GM12878 (cell line): ENCODE data around the gene FAM120B. TPM values are rescaled to one million over a fixed set of nuclear protein-coding genes. Genes with fewer than 3 reads are reported as not detected.

Source experiments
- ATAC-seq: fragments of 200-7000 bp; cut with Tn5 transposase; 3 replicates; pipeline ENCODE4 v1.9.1; 2020; ENCODE audit warnings: mild to moderate bottlenecking, moderate library complexity
- BruUV-seq: library from RNA; stranded (reverse); fragments of 400-500 nt; replicated peaks from 2 replicates; lab custom pipeline; 2021; lab: Mats Ljungman, UMichigan
- CTCF ChIA-PET: fragments of 300-600 bp; sonication (Branson Sonifier 250); formaldehyde crosslinking; extraction: SDS; loops from one replicate; lab custom pipeline; 2021; ENCODE audit warnings: inconsistent platforms; lab: Yijun Ruan, JAX
- POLR2A ChIA-PET: fragments of 350-600 bp; formaldehyde crosslinking; extraction: SDS; loops from one replicate; lab custom pipeline; 2021; ENCODE audit warnings: inconsistent platforms; lab: Charles Lee
- RAD21 ChIA-PET: fragments of 300-600 bp; sonication (Branson Sonifier 250); formaldehyde crosslinking; loops from one replicate; lab custom pipeline; 2023; ENCODE audit warnings: antibody characterized with exemption; ENCODE audit not compliant: unreplicated experiment; lab: Charles Lee
- SMC1A ChIA-PET: fragments of 300-600 bp; sonication (Branson Sonifier 250); formaldehyde crosslinking; loops from one replicate; lab custom pipeline; 2023; ENCODE audit not compliant: unreplicated experiment, uncharacterized antibody; lab: Charles Lee
- DNase-seq: peaks from one replicate; pipeline ENCODE4 v3.0.0-alpha.2; 2011; ENCODE audit warnings: low read depth, low spot score
- FAIRE-seq: peaks from 3 replicates; lab custom pipeline; 2011; peaks lifted over from hg19 to GRCh38; lab: Jason Lieb, UNC
- H2AFZ ChIP-seq: 2 replicates; pipeline ENCODE4 v1.6.0; 2011; ENCODE audit warnings: low read depth, low read length, control low read depth; ENCODE audit not compliant: control insufficient read depth
- H3K27ac ChIP-seq: 2 replicates; pipeline ENCODE4 v1.5.1; 2011; ENCODE audit warnings: control low read depth; ENCODE audit not compliant: control insufficient read depth, insufficient read depth
- H3K27me3 ChIP-seq, 2 experiments: replicated peaks in 1 of 2; 2 replicates each; pipeline versions ENCODE4 v1.6.0 to v1.6.1; 2011; ENCODE audit warnings: low read length in 1 of 2; ENCODE audit not compliant: control insufficient read depth in 2 of 2, insufficient read depth in 2 of 2
- H3K36me3 ChIP-seq, 2 experiments: 2 replicates each; pipeline ENCODE4 v1.5.1; 2011; ENCODE audit warnings: low read length in 1 of 2; ENCODE audit not compliant: control insufficient read depth in 2 of 2, insufficient read depth in 2 of 2
- H3K4me1 ChIP-seq: 2 replicates; pipeline ENCODE4 v1.6.1; 2011; ENCODE audit warnings: mild to moderate bottlenecking, low read length, moderate library complexity, mixed read lengths; ENCODE audit not compliant: control insufficient read depth, insufficient read depth
- H3K4me2 ChIP-seq: 2 replicates; pipeline ENCODE4 v1.6.0; 2011; ENCODE audit warnings: control low read depth; ENCODE audit not compliant: control insufficient read depth, insufficient read depth
- H3K4me3 ChIP-seq: fragments of 200-600 bp; sonication (generic); 2 replicates; pipeline ENCODE4 v1.5.1; 2016
- H3K79me2 ChIP-seq: 2 replicates; pipeline ENCODE4 v1.6.0; 2011; ENCODE audit warnings: low read length; ENCODE audit not compliant: control insufficient read depth, insufficient read depth
- H3K9ac ChIP-seq: 2 replicates; pipeline ENCODE4 v1.8.0; 2011; ENCODE audit warnings: low read length, control low read depth, mixed read lengths; ENCODE audit not compliant: control insufficient read depth, insufficient read depth
- H3K9me3 ChIP-seq: replicated peaks from 3 replicates; pipeline ENCODE4 v1.5.1; 2011; ENCODE audit warnings: mild to moderate bottlenecking, low read length; ENCODE audit not compliant: control insufficient read depth, insufficient read depth
- H4K20me1 ChIP-seq: 2 replicates; pipeline ENCODE4 v1.6.0; 2011; ENCODE audit not compliant: control insufficient read depth, insufficient read depth
- BACH1 ChIP-seq: fragments of 450-650 bp; IDR thresholded peaks from 2 replicates; pipeline ENCODE4 v1.6.1; 2017; ENCODE audit warnings: mild to moderate bottlenecking, borderline replicate concordance
- CBX5 ChIP-seq: sonication (generic); IDR thresholded peaks from 2 replicates; pipeline ENCODE4 v1.6.1; 2016; ENCODE audit warnings: low read depth, moderate library complexity, mild to moderate bottlenecking, inconsistent platforms
- FOS ChIP-seq: IDR thresholded peaks from 3 replicates; pipeline ENCODE4 v1.6.1; 2011; ENCODE audit warnings: borderline replicate concordance; ENCODE audit not compliant: insufficient read length; ENCODE audit errors: extremely low read depth
- FOXK2 ChIP-seq: fragments of 450-650 bp; IDR thresholded peaks from 2 replicates; pipeline ENCODE4 v1.6.1; 2017; ENCODE audit warnings: mild to moderate bottlenecking, moderate library complexity
- LARP7 ChIP-seq: fragments of 450-650 bp; IDR thresholded peaks from 2 replicates; pipeline ENCODE4 v1.6.1; 2017; ENCODE audit warnings: mild to moderate bottlenecking
- NR2C2 ChIP-seq: IDR thresholded peaks from 2 replicates; pipeline ENCODE4 v1.6.1; 2011; ENCODE audit warnings: borderline replicate concordance, low read depth; ENCODE audit not compliant: control insufficient read depth, insufficient read length
- PML ChIP-seq: IDR thresholded peaks from 2 replicates; pipeline ENCODE4 v1.6.1; 2012; ENCODE audit warnings: low read length, inconsistent platforms
- RAD51 ChIP-seq: fragments of 450-650 bp; IDR thresholded peaks from 2 replicates; pipeline ENCODE4 v1.6.1; 2016; ENCODE audit warnings: moderate library complexity, mild to moderate bottlenecking, inconsistent platforms
- YY1 ChIP-seq: IDR thresholded peaks from 2 replicates; pipeline ENCODE4 v1.6.1; 2011; ENCODE audit warnings: low read depth, mild to moderate bottlenecking, low read length
- WGBS: methylation state at CpG from one replicate; pipeline ENCODE4 v1.1.6; 2016; ENCODE audit warnings: low lambda C conversion rate; ENCODE audit not compliant: insufficient replicate concordance, insufficient coverage; ENCODE audit errors: missing lambda C conversion rate; 5-methylcytosine and 5-hydroxymethylcytosine counted together
- in situ Hi-C: fragments of 300-500 bp; cut with MboI; formaldehyde crosslinking; loops from 9 replicates; pipeline ENCODE4 v1.14.3; 2018; ENCODE audit warnings: mixed read lengths
- intact Hi-C: fragments of 100-400 bp; cut with micrococcal nuclease; formaldehyde crosslinking; loops from one replicate; pipeline ENCODE4 v1.14.2; 2022; ENCODE audit not compliant: unreplicated experiment
- polyA plus RNA-seq, 11 experiments: library from polyadenylated mRNA; depleted of rRNA in 4 of 11; unstranded in 6 of 11; stranded (reverse) in 5 of 11; fragments of >200 nt; fragmentation: Nextera tagmentation in 4 of 11; fragmentation: Illumina TruSeq in 1 of 11; extraction: Ambion mirVana in 4 of 11; extraction: Trizol in 1 of 11; gene quantifications; 1 replicate in 1 of 11; 2 replicates in 10 of 11; pipeline versions ENCODE4 v1.2.1 to v1.2.3, GENCODE V29; 2011 to 2016; ENCODE audit warnings: inconsistent platforms in 2 of 11, missing spikeins in 2 of 11, low read depth in 1 of 11
- total RNA-seq, 4 experiments: library from RNA; depleted of rRNA in 3 of 4; stranded (reverse); fragments of >200 nt in 3 of 4; fragmentation: Illumina TruSeq in 1 of 4; extraction: Trizol in 1 of 4; gene quantifications; 2 replicates each; pipeline versions ENCODE4 v1.2.1 to v1.2.3, GENCODE V29; 2013 to 2021
- TF ChIP-seq, protein P1 (sequence below): fragments of 450-650 bp; conservative IDR thresholded peaks from 2 replicates; pipeline ENCODE4 v1.6.1; 2017; ENCODE audit warnings: mild to moderate bottlenecking, moderate library complexity
- TF ChIP-seq, protein P2 (sequence below): fragments of 150-350 bp; IDR thresholded peaks from 2 replicates; pipeline ENCODE4 v1.6.1; 2016; ENCODE audit warnings: low read depth, low read length
- TF ChIP-seq, protein P3 (sequence below): fragments of 450-650 bp; IDR thresholded peaks from 2 replicates; pipeline ENCODE4 v1.6.1; 2017; ENCODE audit warnings: low read depth, mild to moderate bottlenecking, moderate library complexity

FAM120B gene
- total and polyA plus RNA-seq, 10 of the 15 experiments (the other 5 are each of a cell fraction or from before 2014, with no cell fraction given): 3.3 to 21.6 (median 15.3) TPM

DNA sequence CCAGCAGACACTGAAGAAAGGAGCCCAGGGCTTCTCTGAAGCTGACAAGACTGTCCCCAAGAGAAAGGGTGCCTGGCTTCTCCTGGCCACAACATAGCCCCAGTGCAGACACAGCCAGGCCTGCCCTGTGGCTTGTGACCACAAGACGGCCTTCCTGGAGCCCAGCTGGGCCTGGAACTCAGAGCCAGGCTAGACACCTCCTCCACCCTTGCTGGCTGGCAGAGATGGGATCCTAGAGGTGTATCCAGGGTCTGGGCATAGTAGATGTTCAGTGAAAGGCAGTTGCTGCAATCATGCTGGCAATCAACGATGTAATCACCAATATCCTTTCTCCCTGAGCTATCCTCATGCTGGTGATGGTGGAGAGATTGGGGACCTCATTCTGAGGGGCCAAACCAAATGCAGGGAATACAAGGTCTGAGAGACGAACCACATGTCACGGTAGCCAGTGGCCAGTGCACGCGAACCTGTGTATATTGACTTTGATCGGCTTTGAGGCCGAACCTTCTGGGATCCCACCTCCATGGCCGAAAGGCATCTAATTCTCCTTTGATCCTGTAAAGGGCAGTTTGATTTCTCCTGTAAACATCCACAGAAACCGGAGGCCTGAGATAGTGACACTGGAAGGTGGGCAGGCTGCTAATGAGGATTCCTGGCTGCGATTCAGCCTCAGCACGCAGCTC, 131.3 kb downstream of the FAM120B start:
- no peak for FAIRE-seq
- no peaks in the 10 kb centered on the region; the same call in 2 of the 3 replicates for H3K9me3 ChIP-seq
- SMC1A ChIA-PET: interaction anchor here (1.0 to 1.1 kb wide), 2 partner anchors 26 to 78 kb away, joined by 3 read pairs; no protein-coding TSS in a partner anchor
- no peaks in the 10 kb centered on the region for H3K36me3 ChIP-seq
- POLR2A ChIA-PET: no interaction called here
- 59% methylated on average over 12 of the region's 12 CpGs for WGBS
- no TSS peak for BruUV-seq
- CTCF ChIA-PET: interaction anchor here (0.9 kb wide), 1 partner anchor 145 kb away, joined by 3 read pairs; no protein-coding TSS in a partner anchor
- no peak overlapping the region for H3K4me3 ChIP-seq
- RAD21 ChIA-PET: interaction anchor here (0.8 to 1.5 kb wide), 3 partner anchors 10 to 79 kb away, joined by 3 to 6 read pairs (median 3); no protein-coding TSS in a partner anchor
- no peaks in the 10 kb centered on the region; the same call in 1 of the 2 replicates for H3K4me1 ChIP-seq
- H3K27me3 ChIP-seq: no peaks in the 10 kb centered on the region
- peak overlapping the region; percentile 25 for H2AFZ ChIP-seq
- no peak overlapping the region for H3K27ac ChIP-seq
- no peak for DNase-seq
- intact Hi-C loops (no loop called here), in situ Hi-C loops (no loop called here)
- no peak; the same call in 2 of the 3 replicates for ATAC-seq
- H3K79me2 ChIP-seq: no peaks in the 10 kb centered on the region
- H4K20me1 ChIP-seq: no peaks in the 10 kb centered on the region
- no peak overlapping the region for H3K9ac ChIP-seq
- TF ChIP-seq, protein P1, sequence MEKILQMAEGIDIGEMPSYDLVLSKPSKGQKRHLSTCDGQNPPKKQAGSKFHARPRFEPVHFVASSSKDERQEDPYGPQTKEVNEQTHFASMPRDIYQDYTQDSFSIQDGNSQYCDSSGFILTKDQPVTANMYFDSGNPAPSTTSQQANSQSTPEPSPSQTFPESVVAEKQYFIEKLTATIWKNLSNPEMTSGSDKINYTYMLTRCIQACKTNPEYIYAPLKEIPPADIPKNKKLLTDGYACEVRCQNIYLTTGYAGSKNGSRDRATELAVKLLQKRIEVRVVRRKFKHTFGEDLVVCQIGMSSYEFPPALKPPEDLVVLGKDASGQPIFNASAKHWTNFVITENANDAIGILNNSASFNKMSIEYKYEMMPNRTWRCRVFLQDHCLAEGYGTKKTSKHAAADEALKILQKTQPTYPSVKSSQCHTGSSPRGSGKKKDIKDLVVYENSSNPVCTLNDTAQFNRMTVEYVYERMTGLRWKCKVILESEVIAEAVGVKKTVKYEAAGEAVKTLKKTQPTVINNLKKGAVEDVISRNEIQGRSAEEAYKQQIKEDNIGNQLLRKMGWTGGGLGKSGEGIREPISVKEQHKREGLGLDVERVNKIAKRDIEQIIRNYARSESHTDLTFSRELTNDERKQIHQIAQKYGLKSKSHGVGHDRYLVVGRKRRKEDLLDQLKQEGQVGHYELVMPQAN: no peak
- TF ChIP-seq CBX5: no peak
- TF ChIP-seq, protein P2, sequence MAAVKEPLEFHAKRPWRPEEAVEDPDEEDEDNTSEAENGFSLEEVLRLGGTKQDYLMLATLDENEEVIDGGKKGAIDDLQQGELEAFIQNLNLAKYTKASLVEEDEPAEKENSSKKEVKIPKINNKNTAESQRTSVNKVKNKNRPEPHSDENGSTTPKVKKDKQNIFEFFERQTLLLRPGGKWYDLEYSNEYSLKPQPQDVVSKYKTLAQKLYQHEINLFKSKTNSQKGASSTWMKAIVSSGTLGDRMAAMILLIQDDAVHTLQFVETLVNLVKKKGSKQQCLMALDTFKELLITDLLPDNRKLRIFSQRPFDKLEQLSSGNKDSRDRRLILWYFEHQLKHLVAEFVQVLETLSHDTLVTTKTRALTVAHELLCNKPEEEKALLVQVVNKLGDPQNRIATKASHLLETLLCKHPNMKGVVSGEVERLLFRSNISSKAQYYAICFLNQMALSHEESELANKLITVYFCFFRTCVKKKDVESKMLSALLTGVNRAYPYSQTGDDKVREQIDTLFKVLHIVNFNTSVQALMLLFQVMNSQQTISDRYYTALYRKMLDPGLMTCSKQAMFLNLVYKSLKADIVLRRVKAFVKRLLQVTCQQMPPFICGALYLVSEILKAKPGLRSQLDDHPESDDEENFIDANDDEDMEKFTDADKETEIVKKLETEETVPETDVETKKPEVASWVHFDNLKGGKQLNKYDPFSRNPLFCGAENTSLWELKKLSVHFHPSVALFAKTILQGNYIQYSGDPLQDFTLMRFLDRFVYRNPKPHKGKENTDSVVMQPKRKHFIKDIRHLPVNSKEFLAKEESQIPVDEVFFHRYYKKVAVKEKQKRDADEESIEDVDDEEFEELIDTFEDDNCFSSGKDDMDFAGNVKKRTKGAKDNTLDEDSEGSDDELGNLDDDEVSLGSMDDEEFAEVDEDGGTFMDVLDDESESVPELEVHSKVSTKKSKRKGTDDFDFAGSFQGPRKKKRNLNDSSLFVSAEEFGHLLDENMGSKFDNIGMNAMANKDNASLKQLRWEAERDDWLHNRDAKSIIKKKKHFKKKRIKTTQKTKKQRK: no peak
- no peak for TF ChIP-seq RAD51
- no peak for TF ChIP-seq PML
- TF ChIP-seq, protein P3, sequence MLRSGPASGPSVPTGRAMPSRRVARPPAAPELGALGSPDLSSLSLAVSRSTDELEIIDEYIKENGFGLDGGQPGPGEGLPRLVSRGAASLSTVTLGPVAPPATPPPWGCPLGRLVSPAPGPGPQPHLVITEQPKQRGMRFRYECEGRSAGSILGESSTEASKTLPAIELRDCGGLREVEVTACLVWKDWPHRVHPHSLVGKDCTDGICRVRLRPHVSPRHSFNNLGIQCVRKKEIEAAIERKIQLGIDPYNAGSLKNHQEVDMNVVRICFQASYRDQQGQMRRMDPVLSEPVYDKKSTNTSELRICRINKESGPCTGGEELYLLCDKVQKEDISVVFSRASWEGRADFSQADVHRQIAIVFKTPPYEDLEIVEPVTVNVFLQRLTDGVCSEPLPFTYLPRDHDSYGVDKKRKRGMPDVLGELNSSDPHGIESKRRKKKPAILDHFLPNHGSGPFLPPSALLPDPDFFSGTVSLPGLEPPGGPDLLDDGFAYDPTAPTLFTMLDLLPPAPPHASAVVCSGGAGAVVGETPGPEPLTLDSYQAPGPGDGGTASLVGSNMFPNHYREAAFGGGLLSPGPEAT: no peak
- TF ChIP-seq FOS: no peak
- no peak for TF ChIP-seq NR2C2
- TF ChIP-seq BACH1: no peak
- no peak for TF ChIP-seq YY1
- no peak for TF ChIP-seq FOXK2
- TF ChIP-seq LARP7: no peak
- peak overlapping the region; percentile 30; the same call in 1 of the 2 replicates for H3K4me2 ChIP-seq
